Stimulated activated CD4-positive, alpha-beta T cell treated with anti-CD3 and anti-CD28 coated beads, Interleukin-1b, Interleukin-23, amount 100 ng/mL, for 48 hours (primary cell): Measurements from ENCODE around the gene TMEM87A.
"Not testable (repeated sequence)": the region's sequence is repeated elsewhere in the genome, so short reads cannot be mapped to it uniquely, and the experiment has no call there.

Source experiments
- DNase-seq: peaks from one replicate; pipeline ENCODE4 v3.0.0-alpha.2; 2020

The TMEM87A gene

GRCh38 chr15:42267286-42267685 lies 5.9 kb downstream of the TMEM87A start:
- DNase-seq, result no peak

GRCh38 chr15:42264795-42265194 lies 8.4 kb downstream of the TMEM87A start:
- DNase-seq, result no peak

GRCh38 chr15:42253300-42253699 lies 19.9 kb downstream of the TMEM87A start:
- DNase-seq, result no peak

GRCh38 chr15:42240823-42241222 lies 32.4 kb downstream of the TMEM87A start:
- DNase-seq, result no peak

- no peak for DNase-seq
Measured at GRCh38 chr15:42239528-42240182, 33.6 kb downstream of the TMEM87A start.

GRCh38 chr15:42233107-42233506 lies 40.1 kb downstream of the TMEM87A start:
- DNase-seq, result no peak

- no peak for DNase-seq
Measured at GRCh38 chr15:42232606-42233005, 40.6 kb downstream of the TMEM87A start.

- DNase-seq, result no peak
Measured at GRCh38 chr15:42231088-42231487, 42.1 kb downstream of the TMEM87A start.

- not testable (repeated sequence) for DNase-seq
Measured at GRCh38 chr15:42228981-42229380, 44.3 kb downstream of the TMEM87A start.

- no peak for DNase-seq
Measured at GRCh38 chr15:42228036-42228435, 45.2 kb downstream of the TMEM87A start.

GRCh38 chr15:42226648-42227047 lies 46.6 kb downstream of the TMEM87A start:
- DNase-seq, result no peak

GRCh38 chr15:42220216-42220615 lies 53.0 kb downstream of the TMEM87A start:
- no peak for DNase-seq

- no peak for DNase-seq
Measured at GRCh38 chr15:42218953-42219592, 54.2 kb downstream of the TMEM87A start.

GRCh38 chr15:42217568-42217967 lies 55.7 kb downstream of the TMEM87A start:
- DNase-seq, result no peak

GRCh38 chr15:42215913-42216829 lies 57.1 kb downstream of the TMEM87A start:
- DNase-seq, result no peak

GRCh38 chr15:42214600-42214999 lies 58.6 kb downstream of the TMEM87A start:
- no peak for DNase-seq

- DNase-seq, result no peak
Measured at GRCh38 chr15:42213511-42213910, 59.7 kb downstream of the TMEM87A start.

GRCh38 chr15:42210696-42211095 lies 62.5 kb downstream of the TMEM87A start:
- no peak for DNase-seq

- DNase-seq, result peak; percentile 82
Measured at GRCh38 chr15:42207674-42208579, 65.3 kb downstream of the TMEM87A start, which contains the start of gene VPS39. VPS39 (minus strand) TSS chr15:42208304; CDS start chr15:42208153, 151 bp downstream.

- no peak for DNase-seq
Measured at GRCh38 chr15:42206406-42206805, 66.8 kb downstream of the TMEM87A start.

- no peak for DNase-seq
Measured at GRCh38 chr15:42203891-42204290, 69.3 kb downstream of the TMEM87A start.

- DNase-seq, result no peak
Measured at GRCh38 chr15:42202653-42203052, 70.6 kb downstream of the TMEM87A start.
